Measurements from ENCODE around the gene TESMIN.

DNA sequence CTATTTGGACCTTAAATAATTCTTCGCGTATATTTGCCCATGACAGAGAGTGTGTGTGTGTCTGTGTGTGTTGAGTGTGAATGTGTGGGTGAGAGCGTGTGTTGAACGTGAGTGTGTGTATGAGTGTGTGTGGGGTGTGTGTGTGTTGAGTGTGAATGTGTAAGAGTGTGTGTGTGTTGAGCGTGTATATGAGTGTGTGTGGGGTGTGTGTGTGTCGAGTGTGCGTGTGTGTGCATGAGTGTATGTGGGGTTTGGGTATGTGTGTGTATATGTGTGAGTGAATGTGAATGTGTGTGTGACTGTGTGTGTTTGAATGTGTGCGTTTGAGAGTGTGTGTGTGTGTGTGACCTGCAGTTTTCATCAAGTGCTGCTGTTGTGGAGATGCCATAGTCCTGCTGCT lies 40.2 kb downstream of the TESMIN start:
- TF ChIP-seq CTCF (IDR thresholded peaks at IDR 0.05 in 4 of 5, conservative IDR thresholded peaks at IDR 0.05 in 1 of 5) (no peak), POLR2A (IDR thresholded peaks at IDR 0.05) (no peak)
